T-helper 2 cell treated with Interferon-gamma antibody and Interleukin-4, amounts not matched to agents 5 μg/mL and 100 μg/mL, for 36 hours (primary cell): ENCODE results near the gene RAI1.

ENCODE experiments used
- DNase-seq: peaks from one replicate; pipeline ENCODE4 v3.0.0; 2021; ENCODE audit warnings: low spot score
- H3K27ac Mint-ChIP-seq: one replicate; pipeline ENCODE4 v1.8.0; 2021; ENCODE audit warnings: mild to moderate bottlenecking, mixed read lengths
- H3K27me3 Mint-ChIP-seq: one replicate; pipeline ENCODE4 v1.8.0; 2021; ENCODE audit warnings: low read depth, mixed read lengths
- H3K36me3 Mint-ChIP-seq: one replicate; pipeline ENCODE4 v1.8.0; 2021; ENCODE audit warnings: low read depth, mixed read lengths
- H3K4me1 Mint-ChIP-seq: one replicate; pipeline ENCODE4 v1.8.0; 2021; ENCODE audit warnings: low read depth, mixed read lengths
- H3K4me3 Mint-ChIP-seq: one replicate; pipeline ENCODE4 v1.8.0; 2022; ENCODE audit warnings: mild to moderate bottlenecking, moderate library complexity, mixed read lengths
- H3K9me3 Mint-ChIP-seq: one replicate; pipeline ENCODE4 v1.8.0; 2021; ENCODE audit warnings: mixed read lengths

Gene RAI1

DNA sequence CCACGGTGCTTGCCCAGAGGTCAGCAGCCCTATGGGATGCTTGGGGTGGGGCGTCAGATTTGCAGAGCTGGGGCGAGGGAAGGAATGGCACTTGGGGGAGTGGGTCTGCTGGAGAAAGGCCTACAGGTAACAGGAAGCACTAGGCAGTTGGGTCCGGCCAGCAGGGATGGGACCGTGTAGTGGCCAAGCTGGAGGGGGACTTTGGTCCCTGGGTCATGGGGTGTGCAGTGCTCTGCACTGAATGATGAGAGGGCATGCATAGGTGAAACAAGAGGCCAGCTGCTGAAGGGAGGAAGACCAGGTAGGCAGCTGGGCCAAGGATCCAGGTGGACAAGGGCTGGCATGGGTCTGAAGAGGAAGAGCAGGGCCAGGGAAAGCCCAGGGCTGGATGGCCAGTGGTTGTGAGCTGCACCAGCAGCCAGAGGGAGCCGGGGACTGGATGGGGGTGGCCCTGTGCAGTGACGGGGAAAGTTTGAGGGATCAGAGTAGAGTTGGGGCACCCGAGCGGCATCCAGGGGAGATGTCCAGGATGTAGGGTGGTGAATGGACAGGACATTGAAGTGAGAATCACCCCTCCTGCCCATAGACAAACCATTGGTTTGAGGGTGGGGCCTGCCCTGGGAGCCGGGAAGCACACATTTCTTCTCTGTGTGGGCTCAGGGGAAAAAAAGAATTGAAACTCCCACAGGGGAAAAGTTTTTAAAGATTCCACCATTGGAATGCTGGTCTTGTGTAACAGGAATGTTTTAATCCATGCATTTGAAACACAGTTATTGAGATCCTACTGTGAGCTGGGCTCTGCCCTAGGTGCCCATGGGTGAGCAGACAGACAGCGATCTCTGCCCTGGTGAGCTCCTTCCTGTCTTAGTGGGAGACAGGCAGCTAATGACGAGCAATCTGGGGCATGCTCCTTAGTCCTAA is 25.1 kb downstream of the RAI1 start:
- H3K4me1 Mint-ChIP-seq, result no peaks in the 10 kb centered on the region

GRCh38 chr17:17708295-17708694 is 27.0 kb downstream of the RAI1 start:
- H3K36me3 Mint-ChIP-seq, result peaks cover 1% of the 10 kb centered on the region
- H3K27ac Mint-ChIP-seq, result no peak overlapping the region
- H3K4me3 Mint-ChIP-seq, result no peak overlapping the region
- no peak for DNase-seq
- H3K9me3 Mint-ChIP-seq, result no peaks in the 10 kb centered on the region
- peaks cover 9% of the 10 kb centered on the region for H3K4me1 Mint-ChIP-seq
- H3K27me3 Mint-ChIP-seq, result no peaks in the 10 kb centered on the region

More for the DNA sequence above, 25.1 kb downstream of the RAI1 start:
- peaks cover 1% of the 10 kb centered on the region for H3K36me3 Mint-ChIP-seq
- H3K27ac Mint-ChIP-seq, result no peak overlapping the region
- H3K9me3 Mint-ChIP-seq, result no peaks in the 10 kb centered on the region
- H3K27me3 Mint-ChIP-seq, result no peaks in the 10 kb centered on the region
- DNase-seq, result no peak
- no peak overlapping the region for H3K4me3 Mint-ChIP-seq

DNA sequence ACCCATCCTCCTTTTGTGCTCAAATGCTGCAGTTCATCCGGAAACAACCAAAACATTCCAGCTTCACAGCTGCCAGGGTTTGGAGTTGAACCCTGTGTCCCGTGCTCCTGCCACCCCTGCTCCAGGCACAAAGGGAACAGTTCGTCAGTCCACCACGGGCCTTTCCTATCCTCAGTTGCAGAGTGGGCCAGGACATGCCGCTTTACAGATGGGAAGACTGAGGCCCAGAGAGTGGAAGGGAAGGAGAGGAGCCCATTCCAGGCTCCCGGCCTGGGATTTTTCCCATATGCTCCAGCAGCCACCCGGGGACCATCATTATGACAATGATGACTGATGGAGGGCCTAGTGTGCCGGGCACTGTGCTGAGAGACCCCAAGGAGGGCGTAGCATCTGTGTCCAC is 27.6 kb downstream of the RAI1 start:
- H3K27me3 Mint-ChIP-seq, result no peaks in the 10 kb centered on the region
- H3K9me3 Mint-ChIP-seq, result no peaks in the 10 kb centered on the region
- peaks cover under 1% of the 10 kb centered on the region for H3K36me3 Mint-ChIP-seq
- H3K4me1 Mint-ChIP-seq, result peaks cover 11% of the 10 kb centered on the region
- no peak overlapping the region for H3K27ac Mint-ChIP-seq
- no peak overlapping the region for H3K4me3 Mint-ChIP-seq
- no peak for DNase-seq

DNA sequence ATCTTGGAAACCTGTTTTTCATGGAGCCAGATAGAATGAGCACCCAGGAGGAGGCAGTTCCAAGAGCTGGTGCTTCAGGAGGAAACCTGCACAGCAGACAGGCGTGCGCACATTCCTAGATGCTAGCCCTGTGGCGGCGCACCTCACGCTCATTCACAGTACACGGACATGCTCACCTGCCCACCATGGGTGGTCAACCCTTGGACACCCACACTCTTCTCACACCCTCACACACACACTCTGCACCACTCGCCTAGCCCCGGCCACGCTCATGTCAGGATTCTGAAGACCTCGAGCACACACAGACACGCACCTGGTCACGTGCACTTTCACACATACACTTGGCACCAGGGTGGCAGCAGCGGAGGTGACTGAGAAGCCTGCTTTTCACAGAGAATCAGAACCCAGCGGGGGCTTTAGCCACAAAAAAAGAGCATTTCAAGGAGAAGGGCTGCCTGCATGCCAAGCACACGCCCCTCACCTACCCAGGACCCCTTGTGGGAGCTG is 28.6 kb downstream of the RAI1 start:
- no peaks in the 10 kb centered on the region for H3K27me3 Mint-ChIP-seq
- H3K27ac Mint-ChIP-seq, result no peak overlapping the region
- DNase-seq, result no peak
- no peaks in the 10 kb centered on the region for H3K36me3 Mint-ChIP-seq
- no peaks in the 10 kb centered on the region for H3K9me3 Mint-ChIP-seq
- H3K4me1 Mint-ChIP-seq, result peaks cover 14% of the 10 kb centered on the region
- no peak overlapping the region for H3K4me3 Mint-ChIP-seq

GRCh38 chr17:17710355-17710727 is 29.1 kb downstream of the RAI1 start:
- DNase-seq, result no peak
- peaks cover 14% of the 10 kb centered on the region for H3K4me1 Mint-ChIP-seq
- H3K4me3 Mint-ChIP-seq, result no peak overlapping the region
- H3K27me3 Mint-ChIP-seq, result no peaks in the 10 kb centered on the region
- no peaks in the 10 kb centered on the region for H3K9me3 Mint-ChIP-seq
- H3K27ac Mint-ChIP-seq, result no peak overlapping the region
- H3K36me3 Mint-ChIP-seq, result no peaks in the 10 kb centered on the region

GRCh38 chr17:17710728-17711541 is 29.7 kb downstream of the RAI1 start:
- no peak overlapping the region for H3K4me3 Mint-ChIP-seq
- DNase-seq, result no peak
- no peak overlapping the region for H3K27ac Mint-ChIP-seq
- H3K4me1 Mint-ChIP-seq, result peaks cover 14% of the 10 kb centered on the region
- no peaks in the 10 kb centered on the region for H3K36me3 Mint-ChIP-seq
- no peaks in the 10 kb centered on the region for H3K9me3 Mint-ChIP-seq
- H3K27me3 Mint-ChIP-seq, result no peaks in the 10 kb centered on the region

DNA sequence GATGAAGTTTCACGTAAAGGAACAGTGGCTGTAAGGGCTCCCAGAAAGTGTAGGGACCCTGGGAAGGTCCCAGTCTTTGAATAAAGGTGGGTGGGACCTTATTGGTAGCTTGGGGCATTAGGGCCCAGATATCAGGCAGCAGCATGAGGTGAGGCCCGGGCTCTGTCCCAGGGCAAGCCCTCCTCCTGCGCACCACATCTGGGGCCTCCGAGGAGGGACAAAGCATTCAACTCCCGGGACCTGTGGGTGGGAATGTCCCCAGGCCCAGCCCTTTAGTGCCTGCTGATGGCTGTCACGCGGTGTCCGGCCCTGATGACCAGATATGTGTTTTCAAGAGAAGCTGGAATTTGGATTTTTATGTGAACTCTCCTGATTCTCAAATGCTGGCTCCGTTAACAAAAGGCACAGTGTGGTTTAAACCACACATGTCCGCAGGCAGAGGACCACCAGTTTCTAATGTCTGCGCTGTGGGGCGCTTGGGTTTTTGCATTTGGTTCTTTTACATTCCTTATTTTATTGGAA is 30.4 kb downstream of the RAI1 start:
- Mint-ChIP-seq H3K27ac (no peak overlapping the region), H3K36me3 (no peaks in the 10 kb centered on the region), H3K27me3 (no peaks in the 10 kb centered on the region), H3K4me1 (peaks cover 14% of the 10 kb centered on the region), H3K4me3 (no peak overlapping the region), H3K9me3 (no peaks in the 10 kb centered on the region)
- no peak for DNase-seq

- Mint-ChIP-seq H3K27me3 (no peaks in the 10 kb centered on the region), H3K36me3 (no peaks in the 10 kb centered on the region), H3K4me1 (peaks cover 15% of the 10 kb centered on the region), H3K4me3 (no peak overlapping the region), H3K9me3 (no peaks in the 10 kb centered on the region), H3K27ac (peak overlapping the region; percentile 20)
- DNase-seq, result peak; percentile 37
These were observed 31.1 kb downstream of the RAI1 start for GRCh38 chr17:17712268-17712924.

DNA sequence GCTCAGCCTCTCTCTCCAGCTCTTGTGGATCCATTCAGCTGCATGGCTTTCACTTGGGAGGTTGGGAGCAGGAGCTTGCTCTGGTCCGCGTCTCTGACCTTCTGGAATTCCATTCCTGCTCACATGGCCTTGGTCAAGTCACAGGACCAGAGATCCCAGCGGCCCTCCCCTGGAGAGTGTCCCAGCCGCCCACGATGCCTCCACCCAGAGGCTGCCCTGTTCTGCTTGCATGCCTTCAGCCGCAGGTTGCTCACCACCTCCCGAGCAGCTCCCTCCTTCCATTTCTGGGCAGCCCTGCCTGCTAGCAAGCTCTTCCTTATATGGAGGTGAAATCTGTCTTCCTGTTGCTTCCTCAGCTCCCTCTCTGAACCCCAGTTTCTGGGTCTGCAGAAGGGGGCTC is 32.6 kb downstream of the RAI1 start:
- no peaks in the 10 kb centered on the region for H3K27me3 Mint-ChIP-seq
- H3K4me1 Mint-ChIP-seq, result peaks cover 20% of the 10 kb centered on the region
- no peaks in the 10 kb centered on the region for H3K9me3 Mint-ChIP-seq
- H3K36me3 Mint-ChIP-seq, result no peaks in the 10 kb centered on the region
- DNase-seq, result no peak
- no peak overlapping the region for H3K27ac Mint-ChIP-seq
- H3K4me3 Mint-ChIP-seq, result no peak overlapping the region

DNA sequence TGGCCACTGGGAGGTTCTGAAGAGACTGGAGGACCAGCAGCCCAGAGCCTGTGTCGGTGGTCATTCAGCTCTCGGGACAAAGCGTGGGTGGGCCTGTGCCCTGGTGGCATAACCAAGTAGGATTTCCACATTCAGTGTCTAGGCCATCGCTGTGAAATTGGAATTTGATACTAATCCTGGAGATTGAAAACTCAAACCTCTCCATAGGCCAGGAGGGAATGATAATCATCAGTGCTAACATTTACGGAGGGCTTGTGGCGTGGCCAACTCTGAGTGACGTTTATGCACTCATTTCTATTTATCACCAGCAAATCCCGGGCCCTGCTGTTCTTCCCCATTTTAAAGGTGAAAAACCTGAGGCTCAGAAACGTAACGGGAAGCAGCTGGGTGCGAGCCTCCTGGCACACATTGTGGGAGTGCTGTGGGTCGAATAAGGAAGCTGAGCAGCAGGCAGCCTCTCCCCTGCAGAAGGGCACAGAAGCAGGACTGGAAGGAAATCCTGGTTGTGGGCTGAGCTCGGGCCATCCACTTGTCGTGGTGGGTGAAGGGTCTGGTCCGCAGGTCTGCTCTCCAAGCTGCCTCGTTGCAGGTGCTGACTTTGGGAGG is 33.1 kb downstream of the RAI1 start:
- no peak overlapping the region for H3K4me3 Mint-ChIP-seq
- no peak overlapping the region for H3K27ac Mint-ChIP-seq
- no peaks in the 10 kb centered on the region for H3K9me3 Mint-ChIP-seq
- no peaks in the 10 kb centered on the region for H3K27me3 Mint-ChIP-seq
- DNase-seq, result no peak
- peaks cover 20% of the 10 kb centered on the region for H3K4me1 Mint-ChIP-seq
- no peaks in the 10 kb centered on the region for H3K36me3 Mint-ChIP-seq

DNA sequence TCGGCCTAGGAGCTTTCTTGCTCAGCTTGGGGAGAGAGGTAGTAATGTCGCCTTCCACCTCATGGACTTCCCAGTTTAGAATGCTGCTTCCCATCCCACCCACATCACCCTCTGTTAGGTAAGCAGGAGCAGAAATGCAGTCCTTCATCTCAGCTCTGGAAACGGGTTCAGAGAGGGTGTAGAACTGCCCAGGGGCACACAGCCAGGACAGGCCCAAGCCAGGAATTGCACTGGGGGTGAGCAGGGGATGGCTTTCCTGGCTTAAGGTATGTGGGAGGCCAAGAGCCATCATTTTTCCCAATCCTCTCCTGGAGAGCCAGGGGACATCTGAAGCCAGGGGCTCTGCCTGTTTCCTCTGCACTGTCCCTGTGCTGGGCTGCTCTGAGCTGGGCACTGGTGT is 33.6 kb downstream of the RAI1 start:
- H3K4me1 Mint-ChIP-seq, result peaks cover 20% of the 10 kb centered on the region
- H3K27ac Mint-ChIP-seq, result no peak overlapping the region
- H3K27me3 Mint-ChIP-seq, result no peaks in the 10 kb centered on the region
- no peaks in the 10 kb centered on the region for H3K36me3 Mint-ChIP-seq
- no peak for DNase-seq
- no peak overlapping the region for H3K4me3 Mint-ChIP-seq
- no peaks in the 10 kb centered on the region for H3K9me3 Mint-ChIP-seq

- Mint-ChIP-seq H3K4me1 (peaks cover 18% of the 10 kb centered on the region), H3K27ac (no peak overlapping the region)
These were observed 35.7 kb downstream of the RAI1 start for GRCh38 chr17:17716837-17717523.

GRCh38 chr17:17718251-17718650 is 37.0 kb downstream of the RAI1 start:
- DNase-seq, result no peak
- Mint-ChIP-seq H3K27me3 (peaks cover 20% of the 10 kb centered on the region), H3K27ac (no peak overlapping the region), H3K36me3 (peaks cover 11% of the 10 kb centered on the region), H3K9me3 (no peaks in the 10 kb centered on the region), H3K4me1 (peaks cover 15% of the 10 kb centered on the region), H3K4me3 (no peak overlapping the region)

More at GRCh38 chr17:17716837-17717523, 35.7 kb downstream of the RAI1 start:
- H3K36me3 Mint-ChIP-seq, result peaks cover 2% of the 10 kb centered on the region
- H3K4me3 Mint-ChIP-seq, result no peak overlapping the region
- H3K27me3 Mint-ChIP-seq, result peaks cover 10% of the 10 kb centered on the region
- no peaks in the 10 kb centered on the region for H3K9me3 Mint-ChIP-seq
- no peak for DNase-seq
